ENCODE data around the gene AMMECR1L. TPM values are rescaled to one million over a fixed set of nuclear protein-coding genes. Genes with fewer than 3 reads are reported as not detected.

Gene AMMECR1L
- polyA plus RNA-seq, 1 donor from 2014 or later = 19.5 TPM

DNA sequence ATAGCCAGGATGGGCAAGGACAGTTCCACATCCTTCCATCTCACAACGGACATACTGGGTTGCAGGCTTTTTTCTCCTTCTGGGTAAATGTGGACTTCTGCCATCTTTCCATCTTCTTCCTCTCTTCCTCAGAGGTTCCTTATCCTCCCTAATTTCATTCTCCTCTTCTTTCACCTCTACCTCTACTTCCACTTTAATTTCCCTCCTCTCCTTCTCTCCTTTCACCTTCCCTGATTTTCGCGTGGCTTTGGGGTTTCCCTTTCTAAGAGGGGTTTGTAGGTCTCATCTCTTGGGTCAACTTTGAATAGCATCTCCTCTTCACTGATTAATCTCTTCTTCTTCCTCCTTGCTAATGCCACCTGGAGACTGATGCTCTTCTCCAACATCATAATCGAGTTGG, 44.9 kb downstream of the AMMECR1L start:
- no peaks in the 10 kb centered on the region for H3K79me2 ChIP-seq (replicated peaks; ENCODE audit: insufficient read depth, low read length)
- H3K4me3 ChIP-seq (ENCODE audit: low read length) = no peak overlapping the region
- no peaks in the 10 kb centered on the region for H3F3A ChIP-seq (ENCODE audit: insufficient read depth, low read length, poor library complexity, severe bottlenecking)
- no peaks in the 10 kb centered on the region for H4K20me1 ChIP-seq (ENCODE audit: insufficient read depth)
- no peak overlapping the region for H2AFZ ChIP-seq (ENCODE audit: low read depth, low read length)
- H3K27me3 ChIP-seq (ENCODE audit: insufficient read depth, low read depth, low read length) = no peaks in the 10 kb centered on the region
- TF ChIP-seq SMC3 (conservative IDR thresholded peaks at IDR 0.05; ENCODE audit: poor library complexity) (no peak), POLR2AphosphoS5 (IDR thresholded peaks at IDR 0.05) (no peak), EP300 (conservative IDR thresholded peaks at IDR 0.05; ENCODE audit: poor library complexity, severe bottlenecking) (no peak), MXI1 (conservative IDR thresholded peaks at IDR 0.05; ENCODE audit: poor library complexity, severe bottlenecking) (no peak), RAD21 (conservative IDR thresholded peaks at IDR 0.05) (no peak), TAF1 (IDR thresholded peaks at IDR 0.05; ENCODE audit: low read depth) (no peak), EZH2 (IDR thresholded peaks at IDR 0.05; ENCODE audit: borderline replicate concordance, insufficient read depth, low read length, poor library complexity, severe bottlenecking) (no peak)
- TF ChIP-seq, protein P1, sequence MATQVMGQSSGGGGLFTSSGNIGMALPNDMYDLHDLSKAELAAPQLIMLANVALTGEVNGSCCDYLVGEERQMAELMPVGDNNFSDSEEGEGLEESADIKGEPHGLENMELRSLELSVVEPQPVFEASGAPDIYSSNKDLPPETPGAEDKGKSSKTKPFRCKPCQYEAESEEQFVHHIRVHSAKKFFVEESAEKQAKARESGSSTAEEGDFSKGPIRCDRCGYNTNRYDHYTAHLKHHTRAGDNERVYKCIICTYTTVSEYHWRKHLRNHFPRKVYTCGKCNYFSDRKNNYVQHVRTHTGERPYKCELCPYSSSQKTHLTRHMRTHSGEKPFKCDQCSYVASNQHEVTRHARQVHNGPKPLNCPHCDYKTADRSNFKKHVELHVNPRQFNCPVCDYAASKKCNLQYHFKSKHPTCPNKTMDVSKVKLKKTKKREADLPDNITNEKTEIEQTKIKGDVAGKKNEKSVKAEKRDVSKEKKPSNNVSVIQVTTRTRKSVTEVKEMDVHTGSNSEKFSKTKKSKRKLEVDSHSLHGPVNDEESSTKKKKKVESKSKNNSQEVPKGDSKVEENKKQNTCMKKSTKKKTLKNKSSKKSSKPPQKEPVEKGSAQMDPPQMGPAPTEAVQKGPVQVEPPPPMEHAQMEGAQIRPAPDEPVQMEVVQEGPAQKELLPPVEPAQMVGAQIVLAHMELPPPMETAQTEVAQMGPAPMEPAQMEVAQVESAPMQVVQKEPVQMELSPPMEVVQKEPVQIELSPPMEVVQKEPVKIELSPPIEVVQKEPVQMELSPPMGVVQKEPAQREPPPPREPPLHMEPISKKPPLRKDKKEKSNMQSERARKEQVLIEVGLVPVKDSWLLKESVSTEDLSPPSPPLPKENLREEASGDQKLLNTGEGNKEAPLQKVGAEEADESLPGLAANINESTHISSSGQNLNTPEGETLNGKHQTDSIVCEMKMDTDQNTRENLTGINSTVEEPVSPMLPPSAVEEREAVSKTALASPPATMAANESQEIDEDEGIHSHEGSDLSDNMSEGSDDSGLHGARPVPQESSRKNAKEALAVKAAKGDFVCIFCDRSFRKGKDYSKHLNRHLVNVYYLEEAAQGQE (IDR thresholded peaks at IDR 0.05; ENCODE audit: borderline replicate concordance) = no peak
- TF ChIP-seq, protein P2, sequence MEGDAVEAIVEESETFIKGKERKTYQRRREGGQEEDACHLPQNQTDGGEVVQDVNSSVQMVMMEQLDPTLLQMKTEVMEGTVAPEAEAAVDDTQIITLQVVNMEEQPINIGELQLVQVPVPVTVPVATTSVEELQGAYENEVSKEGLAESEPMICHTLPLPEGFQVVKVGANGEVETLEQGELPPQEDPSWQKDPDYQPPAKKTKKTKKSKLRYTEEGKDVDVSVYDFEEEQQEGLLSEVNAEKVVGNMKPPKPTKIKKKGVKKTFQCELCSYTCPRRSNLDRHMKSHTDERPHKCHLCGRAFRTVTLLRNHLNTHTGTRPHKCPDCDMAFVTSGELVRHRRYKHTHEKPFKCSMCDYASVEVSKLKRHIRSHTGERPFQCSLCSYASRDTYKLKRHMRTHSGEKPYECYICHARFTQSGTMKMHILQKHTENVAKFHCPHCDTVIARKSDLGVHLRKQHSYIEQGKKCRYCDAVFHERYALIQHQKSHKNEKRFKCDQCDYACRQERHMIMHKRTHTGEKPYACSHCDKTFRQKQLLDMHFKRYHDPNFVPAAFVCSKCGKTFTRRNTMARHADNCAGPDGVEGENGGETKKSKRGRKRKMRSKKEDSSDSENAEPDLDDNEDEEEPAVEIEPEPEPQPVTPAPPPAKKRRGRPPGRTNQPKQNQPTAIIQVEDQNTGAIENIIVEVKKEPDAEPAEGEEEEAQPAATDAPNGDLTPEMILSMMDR (IDR thresholded peaks at IDR 0.05; ENCODE audit: poor library complexity, severe bottlenecking) = no peak
- H3K9me3 ChIP-seq (ENCODE audit: low read length) = no peaks in the 10 kb centered on the region
- no peak overlapping the region for H3K27ac ChIP-seq (ENCODE audit: low read length)
- H3K4me2 ChIP-seq (ENCODE audit: low read length) = no peak overlapping the region
- no peaks in the 10 kb centered on the region for H3K9me2 ChIP-seq (ENCODE audit: insufficient read depth, low read length)
- H3K9ac ChIP-seq (ENCODE audit: low read length) = no peak overlapping the region
- no peaks in the 10 kb centered on the region for H3K36me3 ChIP-seq (ENCODE audit: insufficient read depth, low read length)

GRCh38 chr2:127834951-127835350, 50.8 kb downstream of the AMMECR1L start:
- Histone ChIP-seq H4K20me1 (ENCODE audit: insufficient read depth) (no peaks in the 10 kb centered on the region), H3K4me2 (ENCODE audit: low read length) (no peak overlapping the region), H3F3A (ENCODE audit: insufficient read depth, low read length, poor library complexity, severe bottlenecking) (no peaks in the 10 kb centered on the region), H2AFZ (ENCODE audit: low read depth, low read length) (no peak overlapping the region), H3K36me3 (ENCODE audit: insufficient read depth, low read length) (no peaks in the 10 kb centered on the region), H3K27ac (ENCODE audit: low read length) (no peak overlapping the region), H3K79me2 (replicated peaks; ENCODE audit: insufficient read depth, low read length) (no peaks in the 10 kb centered on the region), H3K9ac (ENCODE audit: low read length) (no peak overlapping the region), H3K27me3 (ENCODE audit: insufficient read depth, low read depth, low read length) (no peaks in the 10 kb centered on the region), H3K9me3 (ENCODE audit: low read length) (no peaks in the 10 kb centered on the region), H3K4me3 (ENCODE audit: low read length) (no peak overlapping the region), H3K9me2 (ENCODE audit: insufficient read depth, low read length) (no peaks in the 10 kb centered on the region)
- TF ChIP-seq, protein P1 (IDR thresholded peaks at IDR 0.05; ENCODE audit: borderline replicate concordance) = no peak
- TF ChIP-seq RAD21 (conservative IDR thresholded peaks at IDR 0.05) (no peak), EP300 (conservative IDR thresholded peaks at IDR 0.05; ENCODE audit: poor library complexity, severe bottlenecking) (no peak), POLR2AphosphoS5 (IDR thresholded peaks at IDR 0.05) (no peak), MXI1 (conservative IDR thresholded peaks at IDR 0.05; ENCODE audit: poor library complexity, severe bottlenecking) (no peak), EZH2 (IDR thresholded peaks at IDR 0.05; ENCODE audit: borderline replicate concordance, insufficient read depth, low read length, poor library complexity, severe bottlenecking) (no peak), SMC3 (conservative IDR thresholded peaks at IDR 0.05; ENCODE audit: poor library complexity) (no peak), TAF1 (IDR thresholded peaks at IDR 0.05; ENCODE audit: low read depth) (no peak)
- TF ChIP-seq, protein P2 (IDR thresholded peaks at IDR 0.05; ENCODE audit: poor library complexity, severe bottlenecking) = no peak
